ENCODE measurements around the gene CAPN5.

CAPN5 gene

DNA sequence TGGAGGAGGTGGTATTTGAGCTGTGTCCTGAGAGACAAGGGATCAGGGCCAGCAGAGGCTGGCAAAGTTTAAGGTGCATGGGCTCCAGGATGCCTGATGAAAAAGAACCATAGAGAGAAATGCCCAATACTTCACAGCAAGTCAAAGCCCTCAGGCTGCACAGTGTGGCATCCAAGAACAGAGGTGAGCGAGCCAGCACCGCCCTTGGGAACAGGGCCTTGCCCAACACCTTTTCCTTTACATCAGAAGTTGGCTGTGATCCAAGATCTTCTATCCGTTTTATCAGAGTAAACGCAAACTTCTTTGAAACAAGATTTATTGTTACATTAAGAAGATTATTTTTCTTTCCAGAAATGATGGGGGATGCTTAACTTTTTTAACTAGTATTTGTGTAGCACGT, 31.2 kb upstream of the CAPN5 start:
- Histone ChIP-seq H2AFZ (ENCODE audit: low read length) (no peak overlapping the region), H4K8ac (ENCODE audit: low read depth, low read length) (no peak overlapping the region), H3K27ac (replicated peaks; ENCODE audit: low read length) (no peak overlapping the region), H3K36me3 (replicated peaks in 1 of 2; ENCODE audit: control insufficient read depth in 2 of 2, insufficient read depth in 2 of 2, low read length in 2 of 2) (no peaks in the 10 kb centered on the region), H3K4me1 (ENCODE audit: control insufficient read depth in 2 of 2, insufficient read depth in 1 of 2, low read depth in 1 of 2, low read length in 2 of 2) (peaks cover 0 to 4% of the 10 kb centered on the region in 2 donors), H3K4me2 (ENCODE audit: insufficient read depth, low read length, poor library complexity, severe bottlenecking) (no peak overlapping the region), H3K18ac (ENCODE audit: low read length) (no peak overlapping the region), H3K4ac (ENCODE audit: low read length) (no peak overlapping the region), H2AK5ac (ENCODE audit: low read depth, low read length) (no peak overlapping the region), H3K9me3 (replicated peaks in 1 of 2; ENCODE audit: control insufficient read depth in 2 of 2, insufficient read depth in 1 of 2, low read depth in 1 of 2, low read length in 2 of 2) (peaks cover 0 to 12% of the 10 kb centered on the region in 2 donors), H2BK120ac (ENCODE audit: low read depth, low read length) (no peak overlapping the region), H3K4me3 (ENCODE audit: low read length in 2 of 2) (no peak overlapping the region), H4K91ac (ENCODE audit: low read depth, low read length, poor library complexity) (no peak overlapping the region), H3K23ac (ENCODE audit: low read depth, low read length, poor library complexity) (no peak overlapping the region), H3K9ac (ENCODE audit: low read depth, low read length, poor library complexity) (no peak overlapping the region), H2BK5ac (ENCODE audit: low read length) (no peak overlapping the region), H3K27me3 (ENCODE audit: control insufficient read depth in 3 of 3, insufficient read depth in 3 of 3, low read depth in 1 of 3, low read length in 3 of 3) (peaks cover 7 to 36% (median 23%) of the 10 kb centered on the region in 3 experiments), H2BK12ac (ENCODE audit: low read length) (no peak overlapping the region), H3K79me1 (ENCODE audit: low read depth, low read length) (no peaks in the 10 kb centered on the region), H2BK15ac (ENCODE audit: low read length) (no peak overlapping the region), H3K14ac (ENCODE audit: low read length) (no peak overlapping the region)
- no peak for DNase-seq (ENCODE audit: low spot score)
- WGBS, 2 donors (ENCODE audit: extremely low coverage in 2 of 2, insufficient read length in 2 of 2, insufficient replicate concordance in 1 of 2) = no CpG with 5 or more reads among the region's 5 CpGs

DNA sequence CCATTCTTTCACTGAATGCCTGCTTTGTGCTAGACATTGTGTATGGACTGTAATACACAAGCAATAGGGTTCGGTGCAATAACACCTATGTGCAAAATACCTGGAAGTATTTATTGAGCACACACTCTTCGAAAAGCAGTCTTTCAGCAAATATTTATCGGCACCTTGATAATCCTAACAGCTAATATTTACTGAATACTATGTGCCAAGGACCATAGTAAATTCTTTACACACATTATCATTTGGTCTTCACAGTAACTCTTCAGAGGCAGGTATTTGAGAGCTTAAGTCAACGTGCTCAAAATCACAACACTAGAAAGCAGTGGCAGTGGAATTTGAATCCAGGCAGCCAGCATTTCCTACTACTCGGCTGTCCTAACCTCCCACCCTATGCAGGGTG, 30.4 kb upstream of the CAPN5 start:
- no peak overlapping the region for H3K18ac ChIP-seq (ENCODE audit: low read length)
- H3K14ac ChIP-seq (ENCODE audit: low read length) = no peak overlapping the region
- H2BK5ac ChIP-seq (ENCODE audit: low read length) = no peak overlapping the region
- no peak overlapping the region for H2AFZ ChIP-seq (ENCODE audit: low read length)
- DNase-seq (ENCODE audit: low spot score) = no peak
- no peaks in the 10 kb centered on the region for H3K79me1 ChIP-seq (ENCODE audit: low read depth, low read length)
- H3K4me1 ChIP-seq (ENCODE audit: control insufficient read depth in 2 of 2, insufficient read depth in 1 of 2, low read depth in 1 of 2, low read length in 2 of 2) = peaks cover 0 to 4% of the 10 kb centered on the region in 2 donors
- WGBS, 2 donors (ENCODE audit: extremely low coverage in 2 of 2, insufficient read length in 2 of 2, insufficient replicate concordance in 1 of 2) = no CpG with 5 or more reads among the region's 5 CpGs
- H4K8ac ChIP-seq (ENCODE audit: low read depth, low read length) = no peak overlapping the region
- no peak overlapping the region for H3K4ac ChIP-seq (ENCODE audit: low read length)
- H2BK120ac ChIP-seq (ENCODE audit: low read depth, low read length) = no peak overlapping the region
- H3K27me3 ChIP-seq (ENCODE audit: control insufficient read depth in 3 of 3, insufficient read depth in 3 of 3, low read depth in 1 of 3, low read length in 3 of 3) = peaks cover 7 to 36% (median 29%) of the 10 kb centered on the region in 3 experiments
- no peak overlapping the region for H2BK15ac ChIP-seq (ENCODE audit: low read length)
- no peak overlapping the region for H3K4me2 ChIP-seq (ENCODE audit: insufficient read depth, low read length, poor library complexity, severe bottlenecking)
- no peak overlapping the region for H4K91ac ChIP-seq (ENCODE audit: low read depth, low read length, poor library complexity)
- H2AK5ac ChIP-seq (ENCODE audit: low read depth, low read length) = no peak overlapping the region
- no peak overlapping the region for H3K27ac ChIP-seq (replicated peaks; ENCODE audit: low read length)
- H3K9ac ChIP-seq (ENCODE audit: low read depth, low read length, poor library complexity) = no peak overlapping the region
- H3K23ac ChIP-seq (ENCODE audit: low read depth, low read length, poor library complexity) = no peak overlapping the region
- H3K9me3 ChIP-seq (replicated peaks in 1 of 2; ENCODE audit: control insufficient read depth in 2 of 2, insufficient read depth in 1 of 2, low read depth in 1 of 2, low read length in 2 of 2) = peaks cover 0 to 15% of the 10 kb centered on the region in 2 donors
- no peaks in the 10 kb centered on the region for H3K36me3 ChIP-seq (replicated peaks in 1 of 2; ENCODE audit: control insufficient read depth in 2 of 2, insufficient read depth in 2 of 2, low read length in 2 of 2)
- H3K4me3 ChIP-seq (ENCODE audit: low read length in 2 of 2) = no peak overlapping the region
- no peak overlapping the region for H2BK12ac ChIP-seq (ENCODE audit: low read length)

DNA sequence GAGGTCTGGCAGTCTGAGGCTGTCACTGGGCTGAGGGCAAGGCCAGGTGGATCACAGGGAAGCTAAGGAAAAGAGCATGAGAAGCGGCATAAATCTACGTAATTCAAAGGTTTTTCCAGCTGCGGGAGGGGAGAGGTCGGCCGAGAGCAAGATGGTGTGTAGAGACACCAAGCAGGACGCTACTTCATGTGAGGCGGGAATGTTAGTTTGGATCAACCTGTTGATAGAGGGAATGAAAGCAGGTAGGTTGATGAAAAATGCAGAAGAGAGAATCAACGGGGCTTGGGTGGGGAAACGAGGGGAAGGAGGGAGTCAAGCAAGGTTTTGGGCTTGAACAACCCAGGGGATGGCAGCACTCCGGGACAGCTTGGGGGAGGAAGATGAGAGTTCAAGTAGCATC, 29.7 kb upstream of the CAPN5 start:
- Histone ChIP-seq H2BK5ac (ENCODE audit: low read length) (no peak overlapping the region), H2BK120ac (ENCODE audit: low read depth, low read length) (no peak overlapping the region), H3K4ac (ENCODE audit: low read length) (no peak overlapping the region), H3K36me3 (replicated peaks in 1 of 2; ENCODE audit: control insufficient read depth in 2 of 2, insufficient read depth in 2 of 2, low read length in 2 of 2) (no peaks in the 10 kb centered on the region), H3K4me3 (ENCODE audit: low read length in 2 of 2) (no peak overlapping the region), H3K9ac (ENCODE audit: low read depth, low read length, poor library complexity) (no peak overlapping the region), H2AK5ac (ENCODE audit: low read depth, low read length) (no peak overlapping the region), H3K14ac (ENCODE audit: low read length) (no peak overlapping the region), H2BK15ac (ENCODE audit: low read length) (no peak overlapping the region), H3K18ac (ENCODE audit: low read length) (no peak overlapping the region), H3K9me3 (replicated peaks in 1 of 2; ENCODE audit: control insufficient read depth in 2 of 2, insufficient read depth in 1 of 2, low read depth in 1 of 2, low read length in 2 of 2) (peaks cover 0 to 15% of the 10 kb centered on the region in 2 donors), H3K79me1 (ENCODE audit: low read depth, low read length) (no peaks in the 10 kb centered on the region), H3K4me2 (ENCODE audit: insufficient read depth, low read length, poor library complexity, severe bottlenecking) (no peak overlapping the region), H3K27me3 (ENCODE audit: control insufficient read depth in 3 of 3, insufficient read depth in 3 of 3, low read depth in 1 of 3, low read length in 3 of 3) (peaks cover 7 to 36% (median 29%) of the 10 kb centered on the region in 3 experiments), H4K8ac (ENCODE audit: low read depth, low read length) (no peak overlapping the region), H3K27ac (replicated peaks; ENCODE audit: low read length) (no peak overlapping the region), H2BK12ac (ENCODE audit: low read length) (no peak overlapping the region), H4K91ac (ENCODE audit: low read depth, low read length, poor library complexity) (no peak overlapping the region), H3K23ac (ENCODE audit: low read depth, low read length, poor library complexity) (no peak overlapping the region), H3K4me1 (ENCODE audit: control insufficient read depth in 2 of 2, insufficient read depth in 1 of 2, low read depth in 1 of 2, low read length in 2 of 2) (peaks cover 0 to 4% of the 10 kb centered on the region in 2 donors), H2AFZ (ENCODE audit: low read length) (no peak overlapping the region)
- WGBS, 2 donors (ENCODE audit: extremely low coverage in 2 of 2, insufficient read length in 2 of 2, insufficient replicate concordance in 1 of 2) = no CpG with 5 or more reads among the region's 10 CpGs
- no peak for DNase-seq (ENCODE audit: low spot score)

DNA sequence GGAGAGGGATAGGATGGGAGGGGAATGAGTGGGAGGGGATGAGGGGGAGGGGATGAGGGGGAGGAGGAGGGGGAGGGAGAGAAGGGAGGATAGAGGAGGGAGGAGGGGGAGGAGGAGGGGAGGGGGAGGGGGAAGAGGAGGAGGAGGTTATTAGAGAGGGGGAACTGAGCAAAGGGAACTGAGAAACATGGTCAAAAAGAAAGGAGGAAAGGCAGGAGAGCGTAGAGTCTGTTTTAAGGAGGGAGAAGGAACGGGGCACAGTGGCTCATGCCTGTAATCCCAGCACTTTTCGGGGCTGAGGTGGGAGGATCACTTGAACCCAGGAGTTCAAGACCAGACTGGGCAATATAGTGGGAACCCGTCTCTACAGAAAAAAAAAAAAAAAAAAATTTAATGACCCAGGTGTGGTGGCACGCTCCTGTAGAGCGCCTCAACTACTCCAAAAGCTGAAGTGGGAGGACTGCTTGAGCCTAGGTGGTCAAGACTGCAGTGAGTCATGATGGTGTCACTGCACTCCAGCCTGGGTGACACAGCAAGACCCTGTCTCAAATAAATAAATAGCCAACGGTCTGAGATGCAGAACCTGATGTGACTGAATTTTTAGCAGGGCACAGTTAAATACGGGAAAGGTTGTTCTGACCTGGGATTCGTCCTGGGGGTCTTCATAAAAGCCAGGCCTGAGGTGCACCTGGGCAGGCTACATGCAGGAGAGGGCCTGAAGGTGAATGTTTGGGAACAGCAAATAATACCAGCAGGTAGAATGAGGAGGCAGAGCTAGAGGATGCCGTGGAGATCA, 28.5 kb upstream of the CAPN5 start:
- no peak overlapping the region for H2BK12ac ChIP-seq (ENCODE audit: low read length)
- H4K91ac ChIP-seq (ENCODE audit: low read depth, low read length, poor library complexity) = no peak overlapping the region
- H3K36me3 ChIP-seq (replicated peaks in 1 of 2; ENCODE audit: control insufficient read depth in 2 of 2, insufficient read depth in 2 of 2, low read length in 2 of 2) = no peaks in the 10 kb centered on the region
- H3K9me3 ChIP-seq (replicated peaks in 1 of 2; ENCODE audit: control insufficient read depth in 2 of 2, insufficient read depth in 1 of 2, low read depth in 1 of 2, low read length in 2 of 2) = peaks cover 0 to 15% of the 10 kb centered on the region in 2 donors
- H2AK5ac ChIP-seq (ENCODE audit: low read depth, low read length) = no peak overlapping the region
- H3K18ac ChIP-seq (ENCODE audit: low read length) = no peak overlapping the region
- H4K8ac ChIP-seq (ENCODE audit: low read depth, low read length) = no peak overlapping the region
- no peak overlapping the region for H3K4ac ChIP-seq (ENCODE audit: low read length)
- H3K9ac ChIP-seq (ENCODE audit: low read depth, low read length, poor library complexity) = no peak overlapping the region
- peaks cover 7 to 36% (median 29%) of the 10 kb centered on the region in 3 experiments for H3K27me3 ChIP-seq (ENCODE audit: control insufficient read depth in 3 of 3, insufficient read depth in 3 of 3, low read depth in 1 of 3, low read length in 3 of 3)
- no peak for DNase-seq (ENCODE audit: low spot score)
- H3K4me2 ChIP-seq (ENCODE audit: insufficient read depth, low read length, poor library complexity, severe bottlenecking) = no peak overlapping the region
- no peak overlapping the region for H2BK15ac ChIP-seq (ENCODE audit: low read length)
- no peak overlapping the region for H3K23ac ChIP-seq (ENCODE audit: low read depth, low read length, poor library complexity)
- H2BK5ac ChIP-seq (ENCODE audit: low read length) = no peak overlapping the region
- H3K4me1 ChIP-seq (ENCODE audit: control insufficient read depth in 2 of 2, insufficient read depth in 1 of 2, low read depth in 1 of 2, low read length in 2 of 2) = peaks cover 0 to 4% of the 10 kb centered on the region in 2 donors
- H3K79me1 ChIP-seq (ENCODE audit: low read depth, low read length) = no peaks in the 10 kb centered on the region
- no peak overlapping the region for H2BK120ac ChIP-seq (ENCODE audit: low read depth, low read length)
- WGBS, 2 donors (ENCODE audit: extremely low coverage in 2 of 2, insufficient read length in 2 of 2, insufficient replicate concordance in 1 of 2) = no CpG with 5 or more reads among the region's 10 CpGs
- H3K27ac ChIP-seq (replicated peaks; ENCODE audit: low read length) = no peak overlapping the region
- no peak overlapping the region for H3K14ac ChIP-seq (ENCODE audit: low read length)
- H3K4me3 ChIP-seq (ENCODE audit: low read length in 2 of 2) = no peak overlapping the region
- H2AFZ ChIP-seq (ENCODE audit: low read length) = no peak overlapping the region

All from neuronal stem cell (in vitro differentiated cells).